Esophagus squamous epithelium (tissue), 4 donors: ENCODE data around the gene INSYN1.

ENCODE experiments used
- POLR2A ChIP-seq, 4 donors: fragments of 450-650 bp; IDR thresholded peaks; one replicate each; pipeline ENCODE4 v1.6.1; 2017; ENCODE audit warnings: antibody characterized with exemption in 4 of 4, mild to moderate bottlenecking in 4 of 4, moderate library complexity in 3 of 4
- TF ChIP-seq, protein P1 (sequence below), 6 experiments: fragments of 450-650 bp in 4 of 6; fragments of 200-600 bp in 2 of 6; sonication (generic) in 2 of 6; IDR thresholded peaks; one replicate each; pipeline ENCODE4 v1.5.1; 2016 to 2019; ENCODE audit warnings: antibody characterized with exemption in 6 of 6, mild to moderate bottlenecking in 4 of 6, moderate library complexity in 4 of 6

DNA sequence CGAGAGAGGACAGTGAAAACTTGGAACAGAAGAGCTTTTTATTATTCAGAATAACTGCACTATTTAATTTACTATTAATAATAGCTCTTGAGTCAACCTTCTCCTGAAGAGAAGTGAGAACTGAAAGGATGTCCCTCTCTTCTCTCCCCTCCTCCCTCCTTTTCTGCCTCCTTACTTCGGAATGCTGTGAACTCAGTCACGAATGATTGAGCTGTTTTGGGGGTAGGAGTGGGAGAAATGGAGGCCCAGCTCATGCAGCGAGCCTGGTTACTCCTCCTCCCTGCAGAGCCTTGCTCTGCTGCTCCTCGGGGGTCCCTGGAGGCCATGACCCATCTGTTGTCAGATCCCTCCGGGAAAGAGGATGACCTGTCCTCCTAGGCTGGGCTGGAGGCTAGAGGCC, 20.3 kb upstream of the INSYN1 start:
- TF ChIP-seq, protein P1, sequence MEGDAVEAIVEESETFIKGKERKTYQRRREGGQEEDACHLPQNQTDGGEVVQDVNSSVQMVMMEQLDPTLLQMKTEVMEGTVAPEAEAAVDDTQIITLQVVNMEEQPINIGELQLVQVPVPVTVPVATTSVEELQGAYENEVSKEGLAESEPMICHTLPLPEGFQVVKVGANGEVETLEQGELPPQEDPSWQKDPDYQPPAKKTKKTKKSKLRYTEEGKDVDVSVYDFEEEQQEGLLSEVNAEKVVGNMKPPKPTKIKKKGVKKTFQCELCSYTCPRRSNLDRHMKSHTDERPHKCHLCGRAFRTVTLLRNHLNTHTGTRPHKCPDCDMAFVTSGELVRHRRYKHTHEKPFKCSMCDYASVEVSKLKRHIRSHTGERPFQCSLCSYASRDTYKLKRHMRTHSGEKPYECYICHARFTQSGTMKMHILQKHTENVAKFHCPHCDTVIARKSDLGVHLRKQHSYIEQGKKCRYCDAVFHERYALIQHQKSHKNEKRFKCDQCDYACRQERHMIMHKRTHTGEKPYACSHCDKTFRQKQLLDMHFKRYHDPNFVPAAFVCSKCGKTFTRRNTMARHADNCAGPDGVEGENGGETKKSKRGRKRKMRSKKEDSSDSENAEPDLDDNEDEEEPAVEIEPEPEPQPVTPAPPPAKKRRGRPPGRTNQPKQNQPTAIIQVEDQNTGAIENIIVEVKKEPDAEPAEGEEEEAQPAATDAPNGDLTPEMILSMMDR (IDR thresholded peaks at IDR 0.05) = no peak
- no peak for TF ChIP-seq POLR2A (IDR thresholded peaks at IDR 0.05)
